DMS114 treated with DMSO at 0.1 percent for 48 hours (cell line): ENCODE data around the gene MIPOL1.
"Not testable (repeated sequence)": the region's sequence is repeated elsewhere in the genome, so short reads cannot be mapped to it uniquely, and the experiment has no call there.

Experiments used
- DNase-seq: peaks from one replicate; lab custom pipeline; 2025; ENCODE audit not compliant: unreplicated experiment; lab: John Stamatoyannopoulos, UW

The MIPOL1 gene

DNA sequence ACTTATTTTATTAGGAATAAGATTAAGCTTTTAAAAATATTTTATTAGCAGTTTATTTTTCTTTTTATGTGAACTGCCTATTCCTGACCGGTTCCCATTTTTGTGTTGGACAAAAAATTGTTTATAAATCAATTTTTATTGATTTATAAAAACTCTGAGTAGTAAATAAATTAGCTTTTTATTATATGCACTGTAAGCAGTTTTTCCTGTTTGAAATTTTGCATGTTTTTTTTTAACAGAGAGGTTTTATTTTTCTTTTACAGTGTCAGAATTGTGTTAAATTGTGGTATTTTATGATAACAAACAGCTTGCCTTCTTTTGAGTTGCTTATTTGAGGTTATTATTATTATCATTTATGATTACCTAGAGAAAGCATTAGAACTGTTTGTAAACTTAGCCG is 329.3 kb downstream of the MIPOL1 start:
- DNase-seq, result no peak

DNA sequence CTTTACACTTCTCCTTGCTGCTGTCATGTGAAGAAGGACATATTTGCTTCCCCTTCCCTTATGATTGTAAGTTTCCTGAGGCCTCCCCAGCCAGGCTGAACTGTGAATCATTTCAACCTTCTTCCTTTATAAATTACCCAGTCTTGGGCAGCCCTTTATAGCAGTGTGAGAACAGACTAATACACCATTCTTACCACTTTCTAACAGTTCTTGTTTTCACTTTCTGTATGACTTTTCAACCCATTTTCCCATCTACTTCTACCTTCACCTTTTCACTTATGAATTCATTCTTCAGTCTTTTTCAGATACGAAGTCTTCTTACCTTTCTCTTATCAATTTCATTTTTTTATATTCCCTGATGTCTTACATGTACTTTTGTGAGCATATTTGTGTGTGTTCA is 342.3 kb downstream of the MIPOL1 start:
- no peak for DNase-seq

DNA sequence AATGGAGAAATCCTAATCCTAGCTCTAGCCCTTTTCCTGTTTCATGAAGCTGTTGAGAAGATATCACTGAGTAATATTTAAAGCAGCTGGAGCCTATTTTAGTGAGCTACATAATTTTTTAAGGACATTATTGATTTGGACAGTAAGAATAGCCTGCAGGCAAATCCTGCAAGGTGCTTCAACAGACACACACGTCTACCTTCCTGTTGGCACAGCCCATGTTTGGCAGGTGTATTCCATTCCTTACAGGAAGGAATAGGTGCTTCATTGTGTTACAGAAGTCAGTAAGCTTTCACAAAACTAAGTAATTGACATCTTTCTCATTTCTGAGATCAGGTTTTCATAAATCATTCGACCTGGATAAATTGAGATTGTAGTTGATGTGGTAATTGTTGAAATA is 346.7 kb downstream of the MIPOL1 start:
- no peak for DNase-seq

DNA sequence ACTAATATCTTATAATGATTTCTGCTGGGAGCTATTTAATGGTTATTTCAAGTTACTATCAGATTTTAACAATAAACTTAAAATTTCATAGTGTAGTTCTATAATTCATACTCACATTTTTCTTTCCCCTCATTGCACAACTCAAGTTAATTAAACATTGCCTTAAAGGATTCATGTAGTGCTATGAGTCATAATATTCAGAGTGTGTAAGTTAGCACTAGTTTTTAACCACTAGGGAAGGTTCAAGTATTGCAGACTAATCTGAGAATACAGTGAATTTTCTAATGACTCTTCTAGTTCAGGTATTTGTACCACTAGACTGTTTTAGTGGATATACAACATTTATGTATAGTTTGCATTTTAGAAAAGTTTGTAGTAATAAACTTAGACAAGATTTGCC is 347.4 kb downstream of the MIPOL1 start:
- no peak for DNase-seq

DNA sequence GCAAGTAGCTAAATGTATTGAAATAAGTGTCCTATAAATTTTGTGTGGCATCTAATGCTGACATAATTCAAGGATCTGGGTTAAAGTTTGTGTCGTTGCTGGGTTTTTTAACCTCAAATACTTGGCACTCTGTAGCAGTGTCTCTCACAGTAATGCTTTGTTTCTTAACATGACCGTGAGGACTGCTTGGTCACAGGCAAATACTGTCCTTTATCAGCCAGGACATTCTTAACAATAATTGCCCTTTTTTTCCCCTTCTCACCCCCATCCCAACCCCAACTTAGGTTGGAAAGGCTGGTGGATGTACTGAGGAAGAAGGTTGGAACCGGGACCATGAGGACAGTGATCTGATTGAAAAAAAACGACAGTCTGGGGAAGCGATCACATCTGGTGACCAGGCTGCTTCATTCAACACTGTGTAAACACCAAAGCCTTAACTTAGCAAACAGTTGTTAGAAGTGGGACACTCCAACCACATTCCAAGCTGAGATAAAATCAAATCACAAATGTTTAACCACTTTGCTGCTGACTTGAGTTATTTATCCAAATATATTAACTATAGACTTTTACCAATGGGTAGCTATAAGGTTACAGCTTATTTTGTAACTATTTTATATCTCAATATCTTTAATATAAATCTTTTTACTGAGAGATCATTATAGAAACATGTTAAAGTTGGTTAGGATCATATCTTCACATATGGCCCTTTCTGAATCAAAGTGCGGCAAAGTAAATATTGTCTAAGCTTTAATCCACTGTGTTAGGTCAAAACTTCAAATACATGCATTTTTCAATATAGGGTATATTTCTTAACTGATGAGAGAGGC is 349.1 kb downstream of the MIPOL1 start:
- no peak for DNase-seq

DNA sequence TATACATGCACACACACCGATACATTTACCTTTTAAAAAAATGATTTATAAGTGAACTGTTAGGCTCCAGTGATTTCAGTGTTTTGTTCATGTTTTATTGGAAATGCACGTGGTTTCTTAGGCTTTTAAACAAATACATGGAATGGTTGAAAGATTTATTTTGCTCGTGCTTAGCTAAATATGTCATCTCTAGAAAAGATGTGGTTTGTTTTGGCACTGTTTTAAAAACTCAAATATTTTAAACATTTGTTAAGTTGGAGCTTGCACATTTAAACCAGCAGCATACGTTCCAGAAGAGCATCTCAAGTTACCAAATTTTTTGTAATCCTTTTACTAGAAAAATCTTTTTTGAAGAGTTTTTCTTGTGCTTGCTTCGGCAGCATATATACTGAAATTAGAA is 352.8 kb downstream of the MIPOL1 start:
- DNase-seq, result no peak

DNA sequence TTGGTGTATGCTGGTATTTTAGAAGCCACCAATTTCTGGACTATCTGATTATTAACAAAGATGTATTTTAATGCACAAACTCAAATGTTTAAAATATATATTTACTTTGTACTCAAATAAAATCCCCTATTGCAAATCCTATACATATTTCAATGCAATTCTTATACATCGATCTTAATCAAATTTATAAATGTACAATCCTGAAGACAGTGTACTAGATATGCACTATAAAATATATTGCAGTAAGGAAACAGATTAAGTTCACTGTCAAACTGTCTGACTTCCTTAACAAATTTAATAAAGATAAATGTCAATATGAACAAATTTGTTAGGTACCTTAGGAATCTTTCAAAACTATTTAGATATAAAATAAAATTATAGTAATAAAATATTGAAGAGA is 353.4 kb downstream of the MIPOL1 start:
- no peak for DNase-seq

DNA sequence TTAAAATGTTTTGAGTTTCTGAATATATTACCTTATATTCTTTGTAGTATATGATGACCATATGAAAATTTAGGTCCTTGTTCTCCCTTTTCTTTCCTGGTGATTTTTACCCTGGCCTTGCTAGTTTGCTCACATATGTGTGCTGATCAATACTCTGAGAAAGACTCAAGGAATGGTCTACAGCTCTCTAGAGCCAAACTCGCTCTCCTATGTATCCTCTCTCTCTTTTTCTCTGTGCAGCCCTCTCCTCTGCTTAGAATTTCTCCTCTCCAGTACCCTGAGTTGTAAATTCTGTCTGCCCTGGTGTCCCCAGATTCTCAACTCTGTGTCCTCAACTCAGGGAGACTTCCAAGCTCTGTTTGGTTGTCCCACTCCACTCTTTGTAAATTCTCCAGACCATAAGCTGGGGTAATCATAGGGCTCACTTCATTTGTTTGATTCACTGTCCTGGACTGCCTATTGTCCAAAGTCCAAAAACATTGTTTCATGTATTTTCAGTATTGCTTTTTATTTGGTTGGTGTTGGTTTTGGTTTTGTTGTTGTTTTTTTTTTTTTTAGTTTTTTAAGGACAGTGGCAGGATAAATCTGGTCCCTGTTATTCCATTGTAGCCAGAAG is 356.3 kb downstream of the MIPOL1 start:
- no peak for DNase-seq

DNA sequence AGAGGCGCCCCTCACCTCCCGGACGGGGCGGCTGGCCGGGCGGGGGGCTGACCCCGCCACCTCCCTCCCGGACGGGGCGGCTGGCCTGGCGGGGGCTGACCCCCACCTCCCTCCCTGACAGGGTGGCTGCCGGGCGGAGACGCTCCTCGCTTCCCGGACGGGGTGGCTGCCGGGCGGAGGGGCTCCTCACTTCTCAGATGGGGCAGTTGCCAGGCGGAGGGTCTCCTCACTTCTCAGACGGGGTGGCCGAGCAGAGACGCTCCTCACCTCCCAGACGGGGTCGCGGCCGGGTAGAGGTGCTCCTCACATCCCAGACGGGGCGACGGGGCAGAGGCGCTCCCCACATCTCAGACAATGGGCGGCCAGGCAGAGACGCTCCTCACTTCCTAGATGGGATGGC is 357.9 kb downstream of the MIPOL1 start:
- DNase-seq, result not testable (repeated sequence)

DNA sequence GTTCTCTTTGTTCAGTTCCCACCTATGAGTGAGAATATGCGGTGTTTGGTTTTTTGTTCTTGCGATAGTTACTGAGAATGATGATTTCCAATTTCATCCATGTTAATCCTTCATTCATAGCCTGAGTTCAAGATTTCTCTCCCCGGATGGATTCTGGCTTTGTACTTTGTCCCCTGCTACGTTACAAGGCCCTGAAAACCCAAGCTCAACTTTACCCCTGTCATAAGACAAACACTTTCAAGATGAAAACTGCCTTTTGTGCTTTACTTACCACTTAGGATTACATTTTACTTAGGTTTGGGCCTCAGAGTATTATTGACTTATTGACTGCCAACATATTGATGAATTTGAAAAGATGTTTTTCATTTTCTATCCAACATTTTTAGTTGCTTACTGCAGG is 361.0 kb downstream of the MIPOL1 start:
- DNase-seq, result no peak

DNA sequence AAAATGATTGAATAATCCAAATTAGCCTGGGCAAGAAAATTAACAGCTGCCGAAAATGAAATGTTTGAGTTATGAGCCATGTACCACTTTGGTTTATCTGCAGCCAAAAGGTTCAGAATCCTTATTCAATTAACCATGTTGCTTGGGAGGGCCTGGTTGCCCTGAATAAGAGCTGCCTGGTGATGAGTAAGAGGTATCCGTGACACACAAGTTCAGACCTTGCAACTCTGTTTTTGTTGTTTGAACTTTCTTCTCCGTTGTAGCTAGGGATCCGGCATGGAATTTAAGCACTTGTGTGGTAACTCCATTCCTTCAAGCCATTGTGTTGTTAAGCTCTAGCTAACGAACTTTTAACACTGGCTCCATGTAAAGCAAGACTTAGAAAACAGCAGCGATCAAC is 361.6 kb downstream of the MIPOL1 start:
- DNase-seq, result no peak

DNA sequence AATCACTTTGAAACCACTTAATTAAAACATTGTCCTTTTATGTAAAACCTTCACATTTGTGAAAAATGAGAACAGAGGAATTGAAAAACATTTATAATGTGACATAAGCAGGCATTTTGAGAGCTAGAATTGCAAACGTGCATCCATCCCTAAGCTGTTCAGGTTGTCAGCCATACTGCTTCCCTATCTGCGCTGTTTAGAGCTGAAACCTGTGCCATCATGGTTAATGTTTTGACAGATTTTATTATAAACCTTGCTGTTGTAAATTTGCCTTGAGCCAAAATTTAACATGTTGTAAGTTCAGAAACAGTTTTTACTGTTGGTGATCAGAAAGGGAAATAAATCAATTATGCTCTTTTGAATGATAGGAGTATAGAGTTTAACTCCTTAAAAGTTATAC is 365.5 kb downstream of the MIPOL1 start:
- no peak for DNase-seq

DNA sequence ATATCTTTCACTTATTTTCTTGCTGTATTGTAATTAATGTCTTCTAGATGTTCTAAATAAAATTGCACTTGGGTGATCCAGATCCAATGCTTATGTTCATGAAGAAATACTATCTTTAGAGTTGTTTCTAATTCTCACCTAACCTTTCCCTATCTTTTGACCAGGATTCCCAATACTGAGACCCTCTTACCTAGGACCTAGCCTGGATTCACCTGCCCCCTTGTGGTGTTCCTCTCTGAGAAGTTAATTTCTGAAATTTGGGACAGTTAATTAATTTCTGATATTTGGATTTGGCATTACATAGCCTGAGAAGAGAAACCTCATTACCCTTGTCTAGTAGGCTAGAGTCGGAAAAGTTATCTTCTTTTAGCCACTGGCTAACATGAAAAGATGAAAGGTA is 367.8 kb downstream of the MIPOL1 start:
- DNase-seq, result no peak

DNA sequence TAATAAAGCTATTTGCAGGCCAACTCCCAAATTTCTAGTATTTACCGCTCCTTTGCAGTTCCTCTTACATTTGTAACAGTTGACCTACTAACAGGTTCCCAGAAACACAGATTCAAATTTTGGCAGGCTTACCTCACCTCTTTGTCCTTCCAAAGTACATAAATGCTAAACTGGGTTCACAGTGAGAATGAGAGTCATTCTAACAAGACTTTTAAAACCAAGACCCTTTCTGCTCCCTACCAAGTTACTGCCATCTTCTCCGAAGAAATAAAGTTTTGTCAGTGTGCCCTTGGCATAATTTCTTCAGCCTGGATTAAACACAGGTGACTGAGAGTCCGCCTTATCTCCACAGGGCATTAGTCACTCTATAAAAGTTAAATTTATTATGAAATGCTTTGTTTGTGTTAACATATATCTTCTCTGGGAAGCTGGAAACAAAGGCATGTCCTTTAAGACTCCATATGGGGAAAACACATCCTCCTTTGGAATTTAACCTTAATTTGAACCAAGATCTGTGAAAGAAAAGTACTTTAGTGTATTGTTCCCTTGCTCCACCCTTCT is 369.2 kb downstream of the MIPOL1 start:
- no peak for DNase-seq

DNA sequence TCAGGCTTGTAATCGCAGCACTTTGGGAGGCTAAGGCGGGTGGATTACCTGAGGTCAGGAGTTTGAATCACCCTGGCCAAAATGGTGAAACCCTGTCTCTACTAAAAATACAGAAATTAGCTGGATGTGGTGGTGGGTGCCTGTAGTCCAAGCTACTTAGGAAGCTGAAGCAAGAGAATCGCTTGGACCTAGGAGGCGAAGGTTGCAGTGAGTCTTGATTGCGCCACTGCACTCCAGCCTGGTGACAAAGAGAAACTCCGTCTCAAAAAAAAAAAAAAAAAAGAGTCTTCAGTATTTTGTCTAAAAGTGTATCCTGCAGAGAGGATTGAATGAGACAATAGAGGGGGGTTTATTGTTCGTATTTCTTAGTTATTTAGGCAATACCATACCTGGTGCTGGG is 372.0 kb downstream of the MIPOL1 start:
- DNase-seq, result no peak

DNA sequence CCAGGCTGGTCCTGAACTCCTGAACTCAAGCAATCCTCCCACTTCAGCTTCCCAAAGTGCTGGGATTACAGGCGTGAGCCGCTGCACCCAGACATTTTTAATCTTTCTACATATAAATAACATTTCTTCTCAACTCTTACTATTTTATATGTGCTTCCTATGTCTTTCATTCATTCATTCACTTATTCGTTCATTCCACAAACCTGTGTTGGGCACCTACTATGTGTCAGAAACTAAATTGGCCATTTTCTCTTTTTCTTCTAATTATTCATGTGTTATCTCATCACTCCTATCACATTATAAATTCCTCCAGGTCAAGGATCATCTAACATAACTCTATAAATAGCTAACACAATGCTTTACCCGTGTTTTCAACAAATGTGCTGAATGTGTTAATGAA is 373.7 kb downstream of the MIPOL1 start:
- DNase-seq, result no peak

DNA sequence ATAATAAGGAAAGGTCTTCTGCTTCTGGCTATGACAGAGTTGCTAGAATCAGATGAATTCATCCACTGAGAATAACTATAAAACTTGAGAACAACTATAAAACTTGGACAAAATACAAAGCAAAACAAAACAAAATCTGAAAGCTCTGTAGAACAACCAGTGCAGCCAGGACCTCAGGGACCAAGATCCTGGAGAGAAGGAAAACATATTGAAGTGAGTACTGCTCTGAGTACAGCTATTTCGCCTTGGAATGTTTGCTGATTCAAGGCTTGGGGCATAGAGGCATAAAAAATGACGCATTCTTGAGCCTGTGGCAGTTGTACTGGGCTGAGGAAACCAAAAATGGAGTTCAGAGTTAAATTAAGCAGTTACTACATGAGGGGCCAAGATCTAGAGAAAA is 375.6 kb downstream of the MIPOL1 start:
- no peak for DNase-seq

DNA sequence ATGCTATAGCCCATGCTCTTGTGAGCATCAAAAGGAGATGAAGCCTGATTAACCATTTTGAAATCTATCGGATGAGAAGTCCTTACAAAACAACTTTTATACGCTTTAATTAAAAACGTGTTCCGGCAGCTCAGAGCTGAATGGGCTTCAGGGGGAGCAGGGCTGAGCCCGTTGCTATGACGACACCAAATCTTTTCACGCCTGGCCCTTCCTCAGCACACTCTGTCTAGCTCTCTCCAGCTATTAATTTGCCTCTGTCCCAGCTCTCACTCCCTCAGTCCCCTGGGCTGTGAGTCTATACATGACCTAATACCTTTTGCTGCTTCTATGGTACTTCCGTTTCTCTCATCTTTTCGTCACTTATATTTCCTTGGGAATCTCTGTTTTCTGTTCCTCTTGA is 381.5 kb downstream of the MIPOL1 start:
- DNase-seq, result no peak

DNA sequence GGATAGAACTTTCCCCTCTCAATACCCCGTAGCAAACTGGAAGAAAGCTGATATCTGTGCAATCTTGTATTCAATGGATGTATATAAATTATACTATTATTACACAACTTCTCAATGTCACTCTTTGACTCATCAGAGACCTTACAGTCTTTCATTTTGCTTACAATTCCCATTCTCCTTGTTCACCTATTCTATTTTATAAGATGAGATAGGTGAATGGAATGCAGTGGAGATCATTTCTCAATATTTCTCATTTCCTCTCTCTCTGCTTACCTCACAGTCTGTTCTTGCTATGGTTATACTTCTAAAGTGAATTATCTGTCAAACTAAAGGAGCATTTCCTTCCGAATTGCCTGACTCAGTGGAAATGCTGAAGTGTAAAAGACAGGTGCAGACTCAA is 382.4 kb downstream of the MIPOL1 start:
- DNase-seq, result no peak

DNA sequence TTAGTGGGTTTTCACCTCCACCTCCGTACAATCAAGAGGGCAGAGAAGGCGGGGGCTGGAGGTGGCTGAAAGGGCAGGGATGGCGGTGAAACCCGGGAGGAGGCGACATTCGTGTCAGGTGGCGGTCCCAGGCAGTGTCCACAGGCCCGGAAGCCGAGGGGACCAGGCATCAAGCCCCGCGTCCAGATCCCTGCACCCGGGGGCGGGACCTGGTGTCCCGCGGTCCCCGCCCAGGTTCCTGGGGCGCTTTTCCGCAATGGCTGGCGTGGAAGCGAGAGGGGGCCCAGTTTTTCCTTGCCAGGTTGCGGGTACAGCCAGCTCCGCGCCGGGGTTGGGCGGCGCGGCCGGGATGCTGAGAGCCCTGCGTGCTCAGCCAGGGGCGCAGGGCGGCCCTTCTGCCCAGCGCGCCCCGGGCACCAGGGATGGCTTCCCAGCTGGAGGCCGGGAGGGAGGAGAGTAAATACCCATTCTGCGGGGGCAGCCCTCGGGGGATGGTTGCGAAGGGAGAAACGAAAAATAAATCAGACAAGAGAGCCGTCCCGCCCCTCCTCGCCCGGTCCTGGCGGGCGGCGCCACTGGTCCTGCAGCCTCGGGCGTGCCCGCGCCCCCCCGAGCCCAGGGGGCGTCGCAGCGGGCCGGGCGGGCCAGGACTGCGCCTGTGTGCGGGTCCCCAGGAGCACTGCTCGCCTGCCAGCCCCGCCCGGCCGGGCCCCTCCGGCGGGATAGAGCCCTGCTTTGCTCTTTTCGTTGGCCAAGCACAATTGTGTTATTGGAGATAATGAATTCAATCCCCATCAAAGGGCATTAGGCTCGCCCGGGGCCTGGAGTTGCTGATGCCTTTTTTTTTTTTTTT is 385.8 kb downstream of the MIPOL1 start:
- no peak for DNase-seq

DNA sequence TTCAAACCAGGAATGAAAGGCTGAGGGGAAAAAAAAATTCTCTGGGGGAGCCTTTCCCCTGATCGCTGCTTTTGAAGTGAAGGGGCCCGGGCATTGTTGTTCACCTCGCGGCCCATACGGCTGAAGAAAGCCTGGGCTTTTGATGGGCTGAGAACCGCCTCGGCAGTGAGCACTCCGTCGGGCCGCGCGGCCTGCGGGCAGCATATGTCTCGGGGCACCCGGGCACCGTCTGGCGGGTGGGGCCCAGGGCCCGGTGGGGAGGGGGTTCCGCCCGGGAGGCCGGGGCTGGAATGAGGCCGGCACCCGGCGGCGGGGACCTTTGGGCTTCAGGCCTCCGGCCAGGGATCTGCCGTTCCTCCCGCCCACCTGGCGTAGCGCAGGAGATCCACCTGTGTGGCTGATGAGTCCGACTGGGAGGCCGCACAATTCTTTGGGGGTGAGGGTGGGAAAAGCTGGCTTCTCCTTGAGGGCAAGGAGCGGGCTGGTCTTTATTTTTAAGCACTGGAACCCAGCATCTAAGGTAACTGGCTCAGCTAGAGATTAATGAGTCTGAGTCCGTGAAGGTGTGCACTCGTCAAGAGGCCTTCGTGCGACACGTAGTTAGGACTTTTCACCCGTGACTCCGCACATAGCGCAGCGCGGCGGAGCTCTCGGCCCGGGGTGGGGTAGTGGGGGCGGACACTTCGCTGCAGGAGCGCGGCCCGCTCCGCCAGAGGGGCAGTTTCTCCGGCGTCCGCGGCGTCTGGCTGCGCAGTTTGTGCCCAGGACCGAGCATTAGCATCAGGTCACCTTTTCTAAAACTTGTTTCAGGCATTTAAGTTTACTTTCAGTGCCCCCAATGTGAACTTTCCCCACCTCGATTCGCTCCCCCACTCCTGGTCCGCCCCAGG is 386.7 kb downstream of the MIPOL1 start:
- no peak for DNase-seq
